Endothelial cell of umbilical vein (primary cell): ENCODE results near the gene CENPU.

Experiments used
- POLR2A ChIP-seq: IDR thresholded peaks from 2 replicates; pipeline ENCODE4 v1.6.1; 2012; ENCODE audit warnings: low read depth, mild to moderate bottlenecking, control low read depth, low read length
- TF ChIP-seq, protein P1 (sequence below), 2 donors: IDR thresholded peaks; 1 replicate in 1 of 2; 2 replicates in 1 of 2; pipeline ENCODE4 v1.5.1; 2011; ENCODE audit warnings: low read length in 2 of 2, mild to moderate bottlenecking in 2 of 2, moderate library complexity in 2 of 2, control low read depth in 1 of 2, inconsistent platforms in 1 of 2, low read depth in 1 of 2; ENCODE audit not compliant: insufficient read depth in 1 of 2; ENCODE audit errors: extremely low read depth in 1 of 2

DNA sequence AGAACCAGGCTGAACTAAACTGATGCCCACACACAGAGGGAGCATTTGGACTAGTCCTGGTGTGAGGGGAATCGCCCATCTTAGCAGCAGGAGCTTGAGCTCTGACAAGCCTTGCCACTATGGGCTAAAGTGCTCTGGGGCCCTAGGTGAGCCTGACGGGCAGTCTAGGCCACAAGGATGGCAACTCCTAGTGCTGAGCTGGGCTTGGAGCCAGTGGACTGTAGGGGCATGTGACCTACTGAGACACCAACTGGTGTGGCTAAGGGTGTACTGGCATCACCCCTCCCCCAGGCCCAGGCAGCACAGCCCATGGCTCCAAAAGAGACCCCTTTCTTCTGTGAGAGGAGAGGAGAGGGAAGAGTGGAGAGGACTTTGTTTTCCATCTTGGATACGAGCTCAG is 14.5 kb downstream of the CENPU start:
- TF ChIP-seq, protein P1, sequence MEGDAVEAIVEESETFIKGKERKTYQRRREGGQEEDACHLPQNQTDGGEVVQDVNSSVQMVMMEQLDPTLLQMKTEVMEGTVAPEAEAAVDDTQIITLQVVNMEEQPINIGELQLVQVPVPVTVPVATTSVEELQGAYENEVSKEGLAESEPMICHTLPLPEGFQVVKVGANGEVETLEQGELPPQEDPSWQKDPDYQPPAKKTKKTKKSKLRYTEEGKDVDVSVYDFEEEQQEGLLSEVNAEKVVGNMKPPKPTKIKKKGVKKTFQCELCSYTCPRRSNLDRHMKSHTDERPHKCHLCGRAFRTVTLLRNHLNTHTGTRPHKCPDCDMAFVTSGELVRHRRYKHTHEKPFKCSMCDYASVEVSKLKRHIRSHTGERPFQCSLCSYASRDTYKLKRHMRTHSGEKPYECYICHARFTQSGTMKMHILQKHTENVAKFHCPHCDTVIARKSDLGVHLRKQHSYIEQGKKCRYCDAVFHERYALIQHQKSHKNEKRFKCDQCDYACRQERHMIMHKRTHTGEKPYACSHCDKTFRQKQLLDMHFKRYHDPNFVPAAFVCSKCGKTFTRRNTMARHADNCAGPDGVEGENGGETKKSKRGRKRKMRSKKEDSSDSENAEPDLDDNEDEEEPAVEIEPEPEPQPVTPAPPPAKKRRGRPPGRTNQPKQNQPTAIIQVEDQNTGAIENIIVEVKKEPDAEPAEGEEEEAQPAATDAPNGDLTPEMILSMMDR (IDR thresholded peaks at IDR 0.05; ENCODE audit: extremely low read depth in 1 of 2, insufficient read depth in 1 of 2, low read depth in 1 of 2, low read length in 2 of 2): no peak
- no peak for TF ChIP-seq POLR2A
